LoVo (cell line): Measurements from ENCODE around the gene UBE2D1.
A peak's percentile ranks its signal among the peaks of the same experiment; 100 is the strongest.

Source experiments
- DNase-seq: peaks from one replicate; pipeline ENCODE4 v3.0.0-alpha.2; 2016; ENCODE audit warnings: low spot score

Gene UBE2D1

DNA sequence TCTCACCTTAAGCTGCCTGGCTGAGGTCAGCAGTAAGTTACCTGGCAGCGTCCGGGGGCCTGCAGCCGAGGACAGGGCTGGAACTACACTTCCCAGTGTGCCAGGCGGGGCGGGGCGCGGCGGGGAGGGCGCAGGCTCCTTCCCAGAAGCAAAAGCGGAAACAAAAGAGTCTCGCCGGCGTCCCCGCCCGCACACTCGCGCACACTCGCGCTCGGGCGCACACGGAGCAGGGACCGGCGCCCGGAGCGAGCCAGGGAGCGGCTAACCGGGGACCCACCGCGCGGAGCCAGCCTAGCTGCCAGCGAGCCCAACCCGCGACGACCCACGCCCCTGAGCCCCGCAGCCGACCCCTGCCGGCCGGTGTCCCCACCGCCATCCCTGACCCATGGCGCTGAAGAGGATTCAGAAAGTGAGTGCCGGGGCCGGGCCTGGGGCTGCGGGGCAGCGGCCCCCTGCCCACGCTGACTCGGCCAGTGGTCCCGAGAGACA lies at the start of gene UBE2D1:
TSS of gene UBE2D1 (plus strand) at position 190 of the 489 bp plus-strand sequence. CDS start at position 386, 196 bp downstream.
- peak; percentile 85 for DNase-seq

DNA sequence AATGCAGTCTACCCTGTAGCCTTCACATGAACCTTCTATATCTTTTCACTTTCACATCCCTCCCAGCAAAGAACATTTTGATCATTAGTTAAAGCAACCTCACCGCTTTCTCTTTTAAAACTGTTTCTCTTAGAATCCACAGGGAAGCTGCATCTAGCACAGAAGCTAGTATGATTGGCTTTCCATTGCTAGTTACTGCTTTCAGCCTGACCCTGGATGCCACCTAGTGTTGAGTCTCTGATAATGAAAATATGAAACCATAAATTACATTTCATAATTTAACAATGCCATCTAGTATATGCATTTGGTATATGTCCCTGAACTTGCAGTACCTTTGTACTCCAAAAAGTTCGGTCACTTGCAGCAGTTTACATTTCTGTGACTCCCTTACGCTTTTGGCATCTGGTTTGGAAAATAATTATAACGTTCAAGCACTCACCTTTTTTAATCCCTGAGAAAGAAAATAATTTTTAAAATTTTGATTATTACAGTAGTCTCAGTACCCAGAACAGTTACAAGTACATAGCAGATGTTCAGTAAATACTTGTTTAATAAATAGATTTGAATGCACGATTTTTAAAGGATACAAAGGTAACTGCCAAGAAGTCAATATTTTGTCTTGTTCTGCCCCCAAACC lies 43.1 kb upstream of the UBE2D1 start:
- DNase-seq: peak; percentile 60

DNA sequence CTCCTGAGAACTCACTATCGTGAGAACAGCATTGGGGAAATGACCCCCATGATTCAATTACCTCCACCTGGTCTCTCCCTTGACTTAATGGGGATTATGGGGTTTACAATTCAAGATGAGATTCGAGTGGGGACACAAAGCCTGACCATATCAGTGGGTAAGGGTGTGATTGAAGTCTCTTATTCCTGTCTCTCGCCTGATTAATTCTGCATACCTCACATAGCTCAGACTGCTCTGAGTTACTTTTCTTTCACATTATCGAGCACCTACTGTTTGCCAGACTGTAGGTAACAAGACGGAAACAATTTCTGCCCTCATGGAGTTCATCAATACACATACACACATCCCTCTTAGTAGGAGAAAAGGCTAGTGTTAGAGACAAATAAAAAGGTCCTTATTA lies 40.8 kb upstream of the UBE2D1 start:
- no peak for DNase-seq

DNA sequence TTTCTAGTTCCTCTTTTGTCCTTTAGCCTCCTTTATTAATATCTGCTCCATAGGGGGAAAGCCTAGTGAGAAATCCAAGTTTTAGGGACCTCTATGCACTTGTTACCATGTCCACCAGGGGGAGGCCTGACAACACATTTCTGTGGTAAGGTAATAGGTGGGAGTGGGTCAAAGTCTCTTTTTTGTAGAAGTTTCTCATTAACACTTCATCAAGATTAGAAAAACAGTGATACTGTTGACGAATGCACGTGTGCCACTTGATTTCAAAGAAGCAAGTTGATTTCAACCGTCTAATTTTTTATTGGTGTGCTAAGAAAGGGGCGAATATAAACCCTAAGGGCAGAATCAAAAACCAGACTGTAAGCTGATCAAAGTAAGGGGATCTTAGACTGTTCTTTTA lies 35.2 kb upstream of the UBE2D1 start:
- DNase-seq: peak; percentile 63

DNA sequence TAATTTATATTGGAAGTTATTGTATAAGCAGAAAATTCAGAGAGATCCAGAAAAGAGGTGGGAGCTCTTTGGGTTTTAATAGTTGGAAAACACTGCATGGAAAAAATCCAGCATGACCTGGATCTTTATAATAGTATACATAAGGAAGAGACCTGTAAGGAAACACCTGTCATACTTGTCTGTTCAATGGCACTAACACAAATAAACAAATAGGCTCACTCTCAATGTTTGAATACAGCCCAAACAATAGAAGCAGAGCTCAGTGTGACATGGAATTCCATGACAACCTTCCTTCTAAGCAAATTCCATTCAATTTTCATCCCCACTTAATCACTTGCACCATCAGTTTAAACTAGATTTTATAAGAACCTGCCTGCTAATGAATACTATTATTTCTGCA lies 34.1 kb upstream of the UBE2D1 start:
- DNase-seq: no peak

DNA sequence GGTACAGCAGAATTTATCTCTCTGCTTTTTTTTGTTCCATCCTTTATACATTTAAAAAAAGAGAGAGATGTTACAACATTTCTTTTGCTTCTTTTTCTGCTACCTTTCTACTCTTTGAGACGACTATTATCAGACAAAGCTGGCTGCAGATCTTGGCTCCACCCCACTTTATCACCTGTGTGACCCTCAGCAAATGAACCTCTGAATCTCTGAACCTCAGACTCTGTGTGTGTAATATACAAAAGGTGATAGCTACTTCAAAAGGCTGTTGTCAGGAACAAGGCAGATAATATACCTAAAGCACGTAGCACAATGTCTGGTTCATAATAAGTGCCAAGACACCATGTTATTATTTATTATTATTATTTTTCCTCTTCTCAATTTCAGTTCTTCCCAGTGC lies 32.6 kb upstream of the UBE2D1 start:
- no peak for DNase-seq

DNA sequence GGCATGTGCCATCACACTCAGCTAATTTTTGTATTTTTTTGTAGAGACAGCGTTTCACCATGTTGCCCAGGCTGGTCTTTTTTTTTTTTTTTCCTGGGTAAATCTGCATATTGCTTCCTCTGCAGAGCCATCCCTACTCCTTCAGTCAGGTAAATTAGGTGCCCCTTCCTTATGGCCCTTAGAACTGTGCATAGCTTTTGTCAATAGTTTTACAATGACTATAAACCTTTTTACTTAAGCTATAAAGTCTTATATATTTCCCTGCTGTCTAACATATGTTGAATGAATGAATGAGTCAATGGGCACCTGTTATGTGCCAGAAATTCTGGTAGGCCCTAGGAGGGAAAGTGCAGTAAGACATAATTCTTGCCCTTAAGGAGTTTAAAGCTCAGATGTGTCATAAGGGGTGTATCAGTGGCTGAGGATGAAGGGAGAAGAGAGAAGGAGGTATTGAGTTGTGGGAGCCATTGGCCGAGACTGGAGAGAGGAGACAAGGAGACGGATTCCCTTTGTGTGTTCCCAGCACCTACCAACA lies 30.6 kb upstream of the UBE2D1 start:
- DNase-seq: no peak

DNA sequence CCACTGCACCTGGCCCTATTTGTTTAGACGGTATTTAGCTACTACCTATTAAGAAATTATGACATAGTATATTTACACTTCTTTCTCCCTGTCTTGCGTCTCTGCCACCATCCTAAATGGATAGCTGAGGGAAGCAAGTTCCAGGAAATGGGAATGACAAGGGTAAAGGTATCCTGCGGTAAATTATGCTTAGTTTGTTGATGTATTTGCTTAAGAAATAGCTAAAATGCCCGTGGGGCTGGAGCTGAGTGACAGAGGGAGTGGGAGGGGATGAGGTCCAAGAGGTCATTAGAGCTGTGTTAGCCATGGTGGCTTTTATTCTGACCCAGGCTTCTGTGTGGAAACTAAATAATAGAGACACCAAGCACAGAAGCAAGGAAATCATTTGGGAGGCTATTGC lies 29.0 kb upstream of the UBE2D1 start:
- DNase-seq: no peak

DNA sequence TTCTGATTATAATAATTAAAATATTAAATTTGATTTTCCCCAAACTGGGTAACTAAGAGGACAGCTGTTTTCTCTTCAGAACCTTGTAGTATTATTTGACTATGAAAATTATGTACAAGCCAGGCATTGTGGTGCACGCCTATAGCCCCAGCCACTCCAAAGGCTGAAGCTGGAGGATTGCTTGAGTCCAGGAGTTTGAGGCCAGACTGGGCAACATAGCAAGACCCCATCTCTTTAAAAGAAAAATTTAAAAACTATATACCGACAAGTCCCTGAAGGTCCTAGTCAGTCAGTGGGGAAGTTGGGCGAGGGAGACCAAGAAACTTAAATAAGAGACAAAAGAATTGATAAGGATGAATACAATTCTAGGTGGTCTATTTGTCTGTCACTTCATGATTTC lies 27.1 kb upstream of the UBE2D1 start:
- no peak for DNase-seq

DNA sequence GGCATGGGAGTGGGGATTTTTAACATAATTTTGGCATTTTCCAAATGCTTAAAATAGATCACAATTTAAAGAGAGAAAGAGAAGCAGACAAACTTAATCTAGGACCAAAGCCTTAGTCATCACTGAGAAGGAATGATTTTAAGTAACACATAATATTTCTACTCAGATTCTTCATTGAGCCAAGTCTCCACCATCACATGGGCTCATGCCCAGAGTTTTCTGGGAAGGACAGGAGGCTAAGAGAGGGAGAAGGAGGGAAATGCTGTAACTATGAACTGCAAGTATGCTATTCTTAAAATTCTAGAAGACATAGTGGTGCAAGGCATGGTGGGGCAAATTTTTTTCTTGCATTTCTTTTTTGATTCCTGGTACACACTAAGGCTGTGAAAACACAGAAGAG lies 23.8 kb upstream of the UBE2D1 start:
- no peak for DNase-seq

DNA sequence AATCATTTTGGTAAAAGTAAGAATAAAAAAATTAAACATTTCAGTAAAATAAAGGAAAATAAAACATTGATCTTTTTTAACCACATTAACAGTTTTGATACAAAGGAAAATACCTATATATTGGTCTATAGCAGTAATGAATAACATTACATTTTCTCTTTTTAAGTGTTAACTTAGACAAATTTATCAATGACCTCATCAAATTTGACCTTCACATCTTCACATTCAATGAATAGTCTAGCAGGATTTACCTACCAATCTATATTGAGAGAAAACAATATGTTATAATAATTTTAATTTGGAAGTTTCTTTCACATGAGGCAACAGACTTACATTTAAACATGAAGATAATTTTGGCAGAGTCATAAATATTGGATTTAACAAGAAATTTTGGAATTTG lies 17.9 kb upstream of the UBE2D1 start:
- no peak for DNase-seq

DNA sequence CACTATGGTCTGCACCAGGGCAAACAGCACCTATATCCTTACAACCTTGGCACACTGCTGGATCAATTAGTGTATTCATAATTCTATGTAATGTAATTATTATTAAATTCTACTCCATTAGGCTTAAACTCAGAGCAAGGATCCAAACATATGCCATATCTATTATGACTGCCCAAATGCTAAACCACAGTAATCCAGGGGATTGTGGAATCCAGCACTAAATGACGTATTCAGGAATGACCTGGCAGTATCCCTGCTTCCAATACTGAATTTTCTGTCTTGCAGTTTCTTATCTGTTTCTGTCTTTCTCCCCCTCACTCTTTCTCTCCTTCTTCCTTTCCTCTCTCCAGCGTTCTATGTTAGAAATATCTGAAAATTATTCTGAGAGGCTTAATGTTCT lies 16.5 kb upstream of the UBE2D1 start:
- no peak for DNase-seq

DNA sequence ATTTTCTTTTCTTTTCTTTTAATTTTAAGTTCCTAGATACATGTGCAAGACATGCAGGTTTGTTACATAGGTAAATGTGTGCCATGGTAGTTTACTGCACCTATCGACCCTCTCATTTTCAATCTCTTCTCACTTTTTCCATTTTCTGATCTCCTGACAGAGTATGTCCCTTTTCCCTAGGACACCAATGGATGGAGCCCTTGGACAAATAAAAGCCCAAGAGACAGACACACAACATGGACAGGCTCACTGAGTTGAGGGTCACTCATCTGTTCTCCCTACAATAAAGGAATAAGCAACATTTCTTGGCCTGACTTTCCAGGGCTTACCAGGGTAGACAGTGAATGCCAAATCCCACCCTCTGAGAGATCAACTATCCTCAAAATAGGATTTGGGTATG lies 15.2 kb upstream of the UBE2D1 start:
- no peak for DNase-seq

DNA sequence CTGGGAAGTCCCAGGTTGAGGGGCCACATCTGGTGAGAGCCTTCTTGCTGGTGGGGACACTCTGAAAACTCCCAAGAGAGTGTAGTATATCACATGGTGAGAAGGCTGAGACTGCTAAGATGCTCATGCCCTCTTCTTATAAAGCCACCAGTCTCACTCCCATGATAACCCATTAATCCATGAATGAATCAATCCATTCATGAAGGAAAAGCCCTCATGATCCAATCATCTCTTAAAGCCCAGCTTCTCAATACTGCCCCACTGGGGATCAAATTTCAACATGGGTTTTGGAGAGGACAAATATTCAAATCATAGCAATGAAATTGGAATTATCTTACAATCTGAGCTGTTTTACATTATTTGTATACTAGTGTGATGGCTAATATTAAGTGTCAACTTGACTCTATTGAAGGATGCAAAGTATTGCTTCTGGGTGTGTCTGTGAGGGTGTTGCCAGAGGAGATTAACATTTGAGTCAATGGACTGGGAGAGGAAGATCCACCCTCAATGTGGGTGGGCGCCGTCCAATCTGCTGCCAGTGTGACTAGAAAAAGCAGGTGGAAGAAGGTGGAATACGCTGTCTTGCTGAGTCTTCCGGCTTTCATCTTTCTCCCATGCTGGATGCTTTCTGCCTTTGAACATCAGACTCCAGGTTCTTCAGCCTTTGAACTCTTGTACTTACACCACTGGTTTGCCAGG lies 14.3 kb upstream of the UBE2D1 start:
- DNase-seq: no peak

DNA sequence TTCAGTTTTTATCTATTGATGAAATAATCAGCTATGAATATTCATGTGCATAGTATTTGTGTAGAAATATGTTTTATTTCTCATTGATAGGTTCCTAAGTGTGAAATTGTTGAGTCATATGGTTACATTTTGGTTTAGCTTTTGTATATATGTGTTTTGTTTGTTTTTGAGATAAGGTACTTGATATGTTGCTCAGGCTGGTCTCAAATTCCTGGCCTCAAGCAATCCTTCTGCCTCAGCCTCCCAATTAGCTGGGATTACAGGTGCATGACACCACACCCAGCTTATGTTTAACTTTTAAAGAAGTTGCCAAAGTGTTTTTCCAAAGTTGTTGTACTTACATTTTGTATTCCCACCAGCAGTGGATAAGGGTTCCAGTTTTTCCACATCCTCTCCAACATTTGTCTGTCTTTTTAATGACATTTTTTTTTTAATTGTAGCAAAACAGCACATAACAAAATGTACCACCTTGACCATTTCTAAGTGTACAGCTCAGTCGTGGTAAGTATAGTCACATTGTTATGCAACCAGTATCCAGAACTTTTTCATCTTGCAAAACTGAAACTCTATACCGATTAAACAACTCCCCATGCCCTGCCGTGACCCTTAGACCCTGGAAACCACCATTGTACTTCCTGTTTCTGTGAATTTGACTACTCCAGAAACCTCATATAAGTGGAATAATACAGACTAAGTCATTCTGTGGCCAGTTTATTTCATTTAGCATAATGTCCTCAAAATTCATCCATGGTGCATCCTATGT lies 12.6 kb upstream of the UBE2D1 start:
- DNase-seq: no peak

DNA sequence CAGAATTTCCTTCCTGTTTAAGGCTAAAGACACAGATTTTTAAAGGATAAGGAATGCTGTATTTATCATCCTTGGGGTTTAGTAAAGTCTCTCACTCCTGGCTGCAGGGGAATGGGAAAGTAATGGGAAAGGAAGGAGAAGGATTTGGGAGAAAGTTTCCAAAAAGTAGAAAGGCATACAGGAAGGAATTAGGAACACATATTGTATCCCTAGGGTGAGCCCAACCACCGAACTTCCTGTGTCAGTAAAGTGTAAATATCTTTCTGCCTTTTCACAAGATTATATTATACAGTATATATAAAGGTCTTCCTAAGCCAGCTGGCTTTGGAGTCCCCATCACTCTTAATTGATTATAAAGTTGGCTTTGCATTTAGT lies 12.0 kb upstream of the UBE2D1 start:
- DNase-seq: no peak

DNA sequence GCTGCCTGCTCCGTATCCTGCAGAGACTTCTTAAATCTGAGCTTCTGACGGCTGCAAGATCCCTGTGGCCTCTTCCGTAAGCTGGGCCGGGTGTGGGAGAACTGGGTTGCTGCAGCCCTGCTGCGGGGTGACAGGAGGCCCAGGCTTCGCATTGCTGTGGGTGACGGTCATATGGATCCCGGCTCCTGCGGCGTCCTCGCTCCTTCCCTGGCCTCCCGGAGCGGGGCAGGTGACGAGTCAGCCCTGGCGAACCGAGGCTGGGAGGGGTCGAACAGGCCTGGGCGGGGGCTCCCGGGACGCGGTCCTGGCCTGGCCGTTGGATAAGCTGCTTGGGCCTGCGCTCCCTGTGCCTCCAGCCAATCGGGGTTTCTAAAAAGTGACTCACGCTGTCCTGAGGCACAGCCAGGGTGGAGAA lies 7.8 kb upstream of the UBE2D1 start:
- DNase-seq: no peak

DNA sequence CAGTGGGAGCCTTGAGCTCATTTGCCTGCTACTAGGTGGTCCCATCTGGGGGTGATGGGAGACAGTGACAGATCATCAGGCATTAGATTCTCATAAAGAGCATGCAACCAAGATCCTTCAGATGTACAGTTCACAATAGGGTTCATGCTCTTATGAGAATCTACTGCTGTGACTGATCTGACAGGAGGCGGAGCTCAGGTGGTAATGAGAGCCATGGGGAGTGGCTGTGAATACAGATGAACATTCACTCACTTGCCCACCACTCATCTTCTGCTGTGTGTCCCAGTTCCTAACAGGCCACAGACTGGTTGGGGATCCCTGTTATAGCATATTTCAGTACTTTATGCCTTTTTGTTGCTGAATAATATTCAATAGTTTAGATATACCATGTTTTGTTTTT lies 6.6 kb upstream of the UBE2D1 start:
- no peak for DNase-seq

DNA sequence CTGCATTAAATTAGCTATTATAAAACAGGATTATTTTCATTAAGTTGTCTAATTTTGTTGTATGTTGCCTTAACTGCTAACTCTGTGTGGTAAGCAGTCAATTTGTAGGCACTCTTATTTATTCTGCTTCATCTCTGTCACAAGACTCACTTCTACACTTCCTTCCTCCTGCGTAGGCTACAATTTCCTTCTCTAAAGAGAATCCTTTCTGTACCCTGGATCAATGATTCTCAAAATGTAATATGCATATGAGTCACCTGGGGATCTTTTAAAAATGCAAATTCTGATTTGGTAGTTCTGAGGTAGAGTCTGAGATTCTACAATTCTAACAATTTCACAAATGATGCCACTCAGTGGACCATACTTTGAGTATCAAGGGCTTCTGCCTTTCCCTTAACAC lies 4.4 kb upstream of the UBE2D1 start:
- no peak for DNase-seq

DNA sequence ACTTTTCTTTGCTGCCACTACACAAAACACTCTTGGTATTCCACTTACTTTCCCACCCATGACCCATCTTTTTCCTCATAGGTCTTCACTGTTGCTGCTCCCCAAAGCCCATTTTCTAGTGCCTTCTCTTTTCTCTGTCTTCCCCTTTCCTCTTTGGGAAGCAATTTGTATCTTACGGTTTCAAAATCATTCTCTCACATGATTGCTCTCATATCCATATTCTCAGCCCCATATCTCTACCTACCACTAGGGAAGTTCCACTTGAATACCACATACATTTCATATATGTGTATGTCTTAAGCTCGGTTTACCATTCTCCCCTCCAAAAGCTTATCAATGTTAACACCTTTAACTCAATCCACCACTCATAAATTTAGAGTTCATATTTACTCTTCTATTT lies 3.2 kb upstream of the UBE2D1 start:
- no peak for DNase-seq

DNA sequence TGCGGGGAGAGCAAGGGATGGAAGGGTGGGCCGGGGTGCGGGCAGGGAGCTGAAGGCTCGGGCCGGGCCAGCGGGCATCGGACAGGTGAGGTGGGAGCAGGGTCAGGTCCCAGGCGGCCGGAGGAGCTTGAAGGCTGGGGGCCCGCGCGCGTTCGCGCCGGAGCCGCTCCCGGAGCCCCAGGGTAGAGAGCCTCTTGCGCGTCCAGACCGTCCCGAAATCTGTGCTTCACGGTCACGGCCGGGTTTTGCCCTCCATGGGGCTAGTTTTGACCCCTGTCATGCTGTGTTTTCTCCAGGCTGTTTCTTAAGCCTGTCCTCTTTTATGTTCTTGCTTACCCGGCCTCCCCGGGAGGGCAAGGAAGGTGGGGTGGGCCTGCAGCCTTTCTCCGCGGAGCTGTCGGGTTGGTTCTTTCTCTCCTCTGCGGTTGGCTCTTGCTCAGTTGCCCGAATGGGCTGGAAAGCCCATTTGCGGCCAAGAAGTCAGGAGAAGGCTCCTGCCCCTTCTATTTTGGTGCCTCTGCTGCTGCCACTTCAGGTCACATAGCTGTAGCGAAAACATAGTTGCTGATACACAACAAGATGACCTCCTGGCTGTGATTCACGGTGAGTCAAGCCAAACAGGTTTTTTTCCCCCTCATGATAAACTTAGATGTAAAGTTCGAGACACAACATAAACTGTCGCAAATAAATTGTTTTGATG lies 650 bp downstream of the UBE2D1 start:
- peak; percentile 64 for DNase-seq

DNA sequence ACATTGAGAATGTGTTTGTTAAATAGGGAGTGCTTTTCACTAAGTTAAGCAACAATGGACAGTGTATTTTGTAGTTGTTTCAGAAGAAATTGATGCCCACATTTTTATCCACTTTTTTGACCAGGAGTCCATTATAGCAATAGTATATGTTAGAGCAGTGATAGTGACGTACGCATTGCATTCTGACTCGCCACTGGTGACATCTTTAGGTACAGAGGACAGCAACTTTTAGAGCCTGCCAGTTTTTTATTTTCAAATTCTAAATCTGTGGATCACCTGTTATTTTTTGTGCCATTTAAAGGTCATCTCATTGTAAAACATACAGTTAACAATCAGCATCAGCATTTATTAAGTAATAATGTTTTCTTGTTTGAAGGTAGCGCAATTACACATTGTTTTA lies 1.4 kb downstream of the UBE2D1 start:
- no peak for DNase-seq
